GM18858 (cell line): ENCODE measurements around the gene HES6.

ENCODE experiments used
- ATAC-seq: cut with Tn5 transposase; IDR thresholded peaks from one replicate; pipeline ENCODE4 v1.9.1; 2021; ENCODE audit not compliant: unreplicated experiment

The HES6 gene, protein sequence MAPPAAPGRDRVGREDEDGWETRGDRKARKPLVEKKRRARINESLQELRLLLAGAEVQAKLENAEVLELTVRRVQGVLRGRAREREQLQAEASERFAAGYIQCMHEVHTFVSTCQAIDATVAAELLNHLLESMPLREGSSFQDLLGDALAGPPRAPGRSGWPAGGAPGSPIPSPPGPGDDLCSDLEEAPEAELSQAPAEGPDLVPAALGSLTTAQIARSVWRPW

DNA sequence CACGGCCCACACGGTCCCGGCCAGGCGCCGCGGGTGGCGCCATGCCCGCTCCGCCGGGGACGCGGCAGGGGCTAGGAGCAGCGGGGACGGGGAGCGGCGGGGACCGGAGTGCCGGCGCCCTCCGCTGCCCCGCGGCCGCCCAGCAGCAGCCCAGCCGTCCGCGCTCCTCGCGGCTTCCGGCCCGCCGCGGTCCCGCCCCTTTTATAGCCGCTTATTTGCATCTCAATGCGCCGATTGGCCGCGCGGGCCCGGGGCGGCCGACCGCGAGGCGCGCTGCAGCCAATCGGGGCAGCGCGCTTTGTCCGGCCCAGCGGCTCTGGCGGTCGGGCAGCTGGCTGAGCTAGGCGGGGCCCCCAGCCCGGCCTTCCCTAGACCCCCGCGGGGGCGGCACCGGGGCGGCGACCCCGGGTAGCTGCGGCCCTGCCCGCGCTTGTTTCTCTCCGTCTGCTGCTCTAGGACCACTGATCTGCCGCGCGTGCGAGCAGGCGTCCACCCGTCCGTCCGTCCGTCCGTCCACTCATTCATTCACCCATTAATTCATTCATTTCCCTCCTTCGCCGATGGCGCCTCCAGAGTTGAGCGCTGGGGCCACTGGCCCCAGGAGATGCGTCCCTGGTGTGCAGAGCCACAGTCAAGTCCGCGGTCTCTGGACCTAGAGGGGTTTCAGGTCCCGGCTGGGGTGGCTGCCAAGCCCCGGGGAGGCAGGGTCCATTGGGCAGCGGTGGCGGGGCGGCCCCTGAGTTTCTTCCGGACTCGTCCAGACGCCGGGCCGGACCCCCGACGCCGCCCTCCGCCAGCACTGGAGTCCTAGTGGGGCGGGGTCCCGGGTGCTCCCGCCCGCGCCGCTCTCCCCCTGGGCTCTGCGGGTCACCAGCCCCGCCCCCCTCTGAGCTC lies at the start of gene HES6:
HES6 (minus strand) TSS at position 176 of the 894 bp plus-strand sequence; CDS start at position 43, 133 bp downstream.
- ATAC-seq = peak; percentile 72

DNA sequence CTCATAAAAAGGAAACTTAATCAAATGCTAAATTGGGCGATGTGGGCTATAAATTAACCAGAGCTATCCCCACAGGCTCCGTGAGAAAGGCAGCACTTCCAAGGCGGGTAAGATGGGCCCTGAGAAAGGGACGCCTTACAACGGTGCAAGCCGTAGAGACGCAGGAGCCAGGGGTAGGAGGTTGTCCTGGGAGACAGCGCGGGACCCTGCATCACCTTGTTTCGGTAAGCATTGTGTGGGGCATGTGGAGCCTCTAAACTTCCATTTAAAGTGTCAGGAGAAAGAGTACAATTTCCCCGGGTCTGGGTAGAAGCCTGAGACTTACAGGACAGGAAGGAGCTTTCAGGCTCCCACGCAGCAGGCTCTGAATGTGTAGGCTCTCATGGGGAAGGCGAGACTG lies 49.7 kb upstream of the HES6 start:
- ATAC-seq = no peak

DNA sequence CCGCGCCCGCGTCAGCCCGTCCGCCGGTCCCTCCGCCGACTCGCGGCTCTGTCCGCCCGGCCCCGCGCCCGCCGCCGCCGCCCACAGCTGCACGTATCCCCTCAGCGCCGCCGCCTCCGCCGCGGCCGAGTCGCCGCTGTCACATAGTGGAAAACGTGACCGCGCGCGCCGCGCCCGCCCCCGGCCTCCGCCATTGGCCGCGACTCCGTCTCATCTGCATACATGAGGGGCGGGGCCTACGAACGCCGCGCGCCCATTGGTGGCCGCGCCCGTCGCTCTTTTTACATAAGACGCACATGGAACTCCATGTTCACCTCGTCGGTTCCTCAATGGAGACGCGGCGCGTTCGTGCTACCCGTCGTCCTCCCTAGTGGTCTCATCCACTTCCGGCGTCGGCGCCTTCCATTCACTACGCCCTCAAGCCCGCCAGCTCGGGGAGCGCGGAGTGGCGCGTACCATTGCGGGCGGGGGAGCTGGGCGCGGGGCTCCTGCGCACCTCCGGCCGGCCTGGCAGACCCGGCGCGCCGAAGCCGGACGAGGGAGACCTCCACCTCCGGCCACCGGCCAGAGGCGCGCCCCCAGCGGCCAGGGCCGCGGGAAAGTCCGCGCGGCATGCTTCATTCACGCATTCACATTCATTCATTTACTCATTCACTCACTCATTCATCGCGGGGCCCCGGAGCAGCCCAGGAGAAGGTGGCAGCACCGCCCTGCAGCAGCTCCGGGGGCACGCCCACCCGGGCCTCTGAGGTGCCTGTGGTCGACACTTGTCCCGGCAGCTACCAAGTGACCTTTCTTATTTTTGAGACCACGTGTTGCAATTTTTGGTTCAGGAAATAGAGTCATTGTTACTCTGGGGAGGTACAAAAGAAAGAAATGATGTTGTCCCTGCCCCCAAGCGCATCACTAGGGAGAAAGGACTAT lies 49.1 kb upstream of the HES6 start:
- peak; percentile 87 for ATAC-seq

DNA sequence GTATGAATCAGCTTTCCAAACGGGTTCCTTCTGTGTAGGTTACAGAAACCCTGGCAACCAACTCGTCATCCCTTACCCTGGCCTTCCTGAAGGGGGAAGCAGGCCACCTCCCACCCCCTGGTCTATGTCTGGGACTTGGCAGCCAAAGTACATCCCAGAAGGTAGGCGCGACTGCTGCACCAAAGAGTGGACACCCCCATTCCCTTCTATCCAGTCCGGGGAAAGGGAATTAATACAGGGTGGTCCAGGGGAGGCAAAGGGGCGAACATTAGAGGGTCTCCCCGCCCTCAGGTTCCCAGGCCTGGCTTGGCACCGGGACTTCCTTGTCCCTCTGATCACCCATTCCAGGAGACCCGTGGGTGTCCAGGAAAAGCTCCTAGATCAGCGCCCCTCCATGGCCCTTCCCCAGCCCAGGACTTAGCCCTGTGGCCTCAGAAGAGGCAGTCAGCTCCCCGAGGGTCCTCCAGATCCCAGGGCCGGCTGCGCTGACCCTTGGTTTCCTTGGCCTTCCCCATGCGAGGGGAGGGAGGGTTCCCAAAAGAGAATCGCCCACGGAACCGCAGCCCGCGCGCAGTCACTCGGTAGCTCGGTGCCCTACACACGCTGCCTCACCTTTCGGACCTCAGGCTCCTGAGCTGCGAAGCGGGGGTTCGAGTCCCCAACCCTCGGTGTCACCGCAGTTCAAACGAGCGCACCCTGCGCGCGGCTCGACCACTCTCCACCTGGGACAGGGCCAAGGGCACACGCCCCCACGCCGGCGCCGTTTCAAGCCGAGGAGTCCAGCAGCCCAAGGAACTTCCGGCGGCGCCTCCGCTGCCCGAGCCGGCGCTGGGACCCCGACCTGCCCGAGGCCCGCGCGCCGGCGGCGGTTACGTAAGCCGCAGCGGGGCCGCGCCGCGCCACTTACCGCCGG lies 48.2 kb upstream of the HES6 start, which contains the start of gene PER2:
PER2 (minus strand) TSS at position 874 of the 913 bp plus-strand sequence. CDS start 10,674 bp downstream, outside the sequence.
- ATAC-seq = peak; percentile 17

DNA sequence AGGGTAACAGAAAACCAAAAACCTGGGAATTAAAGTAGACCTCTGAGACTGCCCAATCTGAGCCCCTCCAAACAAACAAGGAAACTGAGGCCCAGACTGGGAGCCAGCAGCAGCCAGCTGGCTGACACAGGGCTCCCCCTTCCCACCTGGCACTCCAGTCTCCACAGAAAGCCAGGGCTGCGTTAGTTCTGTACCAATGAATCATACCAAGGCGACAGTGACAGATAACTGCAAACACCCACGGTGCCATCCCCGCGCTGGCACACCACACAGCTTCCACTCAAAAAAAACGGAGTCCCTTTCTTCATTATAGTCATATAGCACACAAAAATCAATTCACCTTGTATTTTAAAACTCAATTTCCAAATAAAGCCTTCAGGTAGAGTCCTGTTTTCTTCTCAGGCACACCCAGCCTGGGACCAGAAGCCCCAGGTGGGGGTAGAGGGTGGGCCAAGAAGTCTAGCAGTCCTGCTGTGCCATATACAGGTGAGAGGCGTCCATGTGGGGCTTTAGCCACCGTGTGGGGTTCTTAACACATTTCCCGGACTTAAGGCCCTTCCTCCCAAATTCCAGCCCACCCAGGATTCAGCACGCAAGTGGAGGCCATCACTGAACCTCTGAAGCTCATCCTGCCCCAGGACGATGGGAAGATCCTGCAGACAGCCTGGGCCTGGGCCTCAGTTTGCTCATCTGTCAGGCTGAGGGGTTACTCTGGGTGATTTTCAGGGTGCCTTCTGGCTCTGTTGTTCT lies 47.3 kb upstream of the HES6 start:
- no peak for ATAC-seq

DNA sequence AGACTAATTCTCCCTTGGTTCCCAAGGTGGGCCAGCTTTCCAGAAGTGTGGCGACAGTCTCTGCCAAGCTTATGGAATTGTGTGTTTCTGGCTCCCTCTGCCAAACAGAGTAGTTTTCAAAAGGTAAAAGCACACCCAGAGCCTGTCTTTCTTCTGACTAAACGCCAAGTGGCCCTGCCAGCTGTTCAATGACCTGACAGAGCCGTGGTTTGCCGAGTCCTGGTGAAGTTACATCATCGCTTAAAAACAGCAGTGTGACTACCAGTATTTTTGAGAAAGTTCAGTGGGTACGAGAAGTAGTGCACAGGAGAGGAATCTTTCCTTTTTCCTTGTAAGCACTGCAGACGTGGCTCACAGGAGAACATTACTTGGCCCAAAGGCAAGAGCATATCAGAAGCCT lies 46.7 kb upstream of the HES6 start:
- no peak for ATAC-seq

DNA sequence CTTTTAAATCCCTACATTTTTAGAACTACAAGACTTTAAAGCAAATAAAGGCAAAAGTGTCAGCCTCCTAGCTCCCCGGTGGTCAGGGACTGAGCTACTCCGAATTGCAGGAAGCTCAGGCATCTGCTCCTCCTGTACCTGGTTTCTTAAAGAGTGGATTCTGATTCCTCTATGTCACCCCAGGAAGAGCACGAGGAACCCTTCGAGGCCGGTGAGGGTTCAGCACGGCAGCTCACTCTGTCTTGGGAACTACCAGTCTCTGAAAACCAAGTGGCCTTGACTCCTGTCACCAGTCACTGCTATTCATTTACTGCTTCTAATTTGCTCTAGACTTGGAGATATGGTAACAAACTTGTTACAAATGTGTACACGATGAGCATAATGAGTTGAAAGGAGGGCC lies 46.3 kb upstream of the HES6 start:
- ATAC-seq = no peak

DNA sequence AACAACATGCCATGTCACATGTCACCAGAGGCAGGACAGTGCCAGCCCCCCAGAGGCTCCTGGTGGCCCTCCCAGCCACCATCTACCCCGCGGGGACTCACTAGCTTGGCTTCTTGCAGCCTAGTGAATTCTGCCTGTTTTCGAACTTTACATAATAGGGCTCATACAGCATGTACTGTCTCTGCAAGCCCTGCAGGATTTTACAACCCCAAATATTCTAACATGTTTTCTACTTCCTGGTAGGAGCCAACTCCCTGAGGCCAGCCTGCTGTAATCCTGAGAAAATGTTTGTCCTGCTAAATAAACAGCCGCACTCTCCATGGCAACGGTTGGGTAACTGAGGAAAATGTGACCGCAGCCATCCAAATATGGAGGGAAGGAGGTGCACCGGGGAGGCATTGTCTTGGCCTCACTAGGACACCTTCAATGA lies 45.8 kb upstream of the HES6 start:
- no peak for ATAC-seq

DNA sequence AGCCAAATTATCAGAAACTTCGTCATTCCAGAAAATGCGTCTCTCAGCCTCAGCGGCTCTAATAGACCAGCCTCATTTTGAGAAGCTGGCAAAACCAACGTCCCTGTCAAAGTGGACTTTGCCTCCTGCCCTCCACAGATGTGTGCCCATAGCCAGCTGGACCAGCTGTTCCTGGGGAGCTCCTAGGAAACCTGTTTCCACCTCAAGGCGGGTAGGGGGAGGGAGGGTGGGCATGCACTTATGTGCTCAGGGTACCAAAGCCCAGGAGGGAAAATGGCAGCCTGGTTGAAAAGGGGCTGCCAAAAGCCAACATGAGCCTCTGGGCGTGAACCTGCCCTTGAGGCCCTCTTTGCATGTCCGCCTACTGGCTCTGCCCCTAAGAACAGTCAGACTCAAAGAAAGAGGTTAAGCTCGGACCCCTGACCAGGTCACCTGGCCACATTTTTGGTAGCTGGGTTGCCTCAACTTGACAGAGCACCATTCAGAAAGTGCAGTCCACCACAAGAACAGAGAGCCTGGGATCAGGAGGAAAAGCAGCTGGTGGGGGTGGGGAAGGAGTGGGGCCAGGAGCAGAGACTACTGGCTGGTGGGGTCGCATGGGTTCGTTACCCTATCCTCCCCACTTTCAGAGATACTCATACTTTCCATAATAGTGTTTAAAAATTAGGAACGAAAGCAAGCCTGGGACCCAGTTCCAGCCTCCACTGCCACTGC lies 45.1 kb upstream of the HES6 start:
- ATAC-seq = no peak

DNA sequence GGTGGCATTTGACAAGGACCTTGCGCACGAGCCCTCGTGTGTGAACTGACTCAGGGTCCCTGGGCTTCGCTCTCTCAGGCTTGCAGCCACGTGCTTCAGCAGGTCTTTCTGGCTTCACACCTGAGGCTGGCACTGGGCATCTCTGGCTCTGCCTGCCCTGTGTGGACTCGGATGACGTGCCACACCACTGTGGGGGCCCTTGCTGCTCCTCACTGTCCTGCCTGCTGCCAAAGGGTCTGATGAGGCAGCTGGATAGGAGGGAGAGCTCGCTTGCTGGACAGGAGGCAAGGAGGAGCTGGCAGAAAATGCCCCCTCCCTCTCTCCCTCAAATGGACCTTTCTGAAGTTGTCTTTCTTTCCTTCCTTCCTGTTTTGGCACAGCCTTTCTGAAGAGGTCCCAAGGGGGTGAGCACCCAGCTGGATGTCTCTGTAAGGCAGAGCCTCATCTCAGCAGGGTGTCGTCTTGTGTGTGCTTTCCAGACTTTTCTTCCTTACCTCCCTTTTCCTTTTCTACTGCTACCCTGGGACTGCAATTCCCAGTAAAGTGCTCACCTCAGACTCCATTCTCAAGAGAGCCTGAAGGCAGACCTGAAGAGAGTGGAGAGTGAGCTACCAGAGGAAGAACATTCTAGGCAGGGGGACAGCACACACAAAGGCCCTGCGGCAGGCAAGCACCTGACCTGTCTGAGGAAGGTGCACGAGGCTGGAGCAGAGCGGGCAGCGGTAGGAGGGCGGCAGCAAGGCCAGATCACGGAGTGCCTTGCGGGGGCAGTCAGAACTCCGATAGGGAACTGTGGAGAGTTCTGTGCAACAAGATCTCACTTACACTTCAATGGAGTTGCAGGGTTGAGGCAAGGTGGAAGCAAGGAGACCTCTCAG lies 43.3 kb upstream of the HES6 start:
- no peak for ATAC-seq

DNA sequence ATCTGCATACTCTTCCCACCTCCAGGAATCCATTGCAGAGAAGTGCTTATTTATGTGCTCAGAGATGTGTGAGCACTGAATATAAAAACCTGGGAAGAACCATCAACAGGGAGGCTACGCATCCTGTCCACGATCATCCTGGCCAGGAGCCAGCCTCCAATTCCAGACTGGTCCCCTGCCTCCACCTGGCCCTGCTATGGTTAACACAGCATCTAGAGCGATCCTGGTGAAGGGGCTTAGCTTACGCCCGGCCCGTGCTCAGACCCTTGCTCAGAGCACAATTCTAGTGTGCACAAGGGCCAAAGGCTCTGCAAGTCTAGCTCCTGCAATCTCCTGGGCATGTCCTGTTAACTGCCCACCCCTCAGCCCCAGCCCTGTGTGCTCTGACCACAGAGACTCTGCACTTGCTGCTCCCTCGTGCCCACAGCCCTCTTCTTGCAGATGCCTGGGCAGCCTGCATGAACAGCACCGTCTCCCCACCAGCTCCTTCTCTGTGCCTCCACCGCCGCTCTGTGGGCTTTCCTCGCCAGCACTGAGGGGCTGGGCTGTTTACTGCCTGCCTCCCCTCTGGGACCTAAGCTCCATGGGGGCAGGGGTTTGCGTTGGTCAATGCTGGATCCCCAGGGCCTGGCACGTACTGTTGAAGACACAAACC lies 42.1 kb upstream of the HES6 start:
- no peak for ATAC-seq

DNA sequence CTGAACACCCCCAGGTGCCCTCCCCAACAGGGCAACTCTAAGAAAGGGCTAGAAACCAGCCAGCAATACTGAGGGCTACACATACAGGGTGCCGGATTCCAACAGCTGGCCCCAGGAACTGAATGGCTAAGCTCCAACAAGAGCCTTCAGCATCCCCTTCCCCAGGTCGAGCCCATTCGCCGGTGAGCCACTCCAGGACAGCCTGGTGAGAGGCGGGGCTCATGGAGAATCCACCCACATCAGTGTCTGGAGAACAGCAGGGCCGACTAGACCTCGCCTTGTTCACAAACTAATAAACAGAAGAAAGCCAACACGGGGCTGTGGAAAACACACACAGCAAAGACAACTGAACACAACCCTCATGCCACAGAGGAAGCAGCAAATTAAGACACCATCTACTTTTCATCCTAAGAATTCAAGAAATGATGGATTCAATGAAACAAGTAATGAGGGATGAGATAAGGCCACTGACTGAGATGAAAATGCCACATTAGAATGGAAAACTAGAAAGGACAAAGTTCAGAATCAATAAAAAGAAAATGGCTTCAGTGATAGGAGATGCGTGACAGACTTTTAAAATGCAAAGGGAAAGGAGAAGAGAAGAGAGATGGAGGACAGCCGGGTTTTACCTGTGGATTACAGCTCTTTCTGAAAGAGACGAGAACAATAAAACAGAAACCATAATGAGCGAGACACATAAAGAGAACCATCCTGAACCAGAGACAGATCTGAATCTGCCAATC lies 40.4 kb upstream of the HES6 start:
- no peak for ATAC-seq

DNA sequence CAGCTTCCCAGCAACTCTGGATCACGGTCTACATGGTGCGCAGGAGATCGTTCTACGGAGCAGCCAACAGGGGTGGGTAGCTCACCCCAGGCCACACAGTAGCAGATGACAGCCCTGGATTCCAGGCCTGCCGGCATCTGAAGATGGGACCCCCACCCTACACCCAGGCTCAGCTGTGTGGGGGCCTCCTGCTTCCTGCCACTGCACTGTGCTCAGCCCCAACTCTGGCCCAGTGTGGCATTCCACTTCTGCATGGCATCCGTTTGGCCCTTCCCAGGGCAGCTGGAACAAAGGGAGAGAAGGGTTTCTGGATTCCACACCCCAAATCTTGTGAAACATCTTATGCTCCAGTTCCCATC lies 39.5 kb upstream of the HES6 start:
- ATAC-seq = no peak

DNA sequence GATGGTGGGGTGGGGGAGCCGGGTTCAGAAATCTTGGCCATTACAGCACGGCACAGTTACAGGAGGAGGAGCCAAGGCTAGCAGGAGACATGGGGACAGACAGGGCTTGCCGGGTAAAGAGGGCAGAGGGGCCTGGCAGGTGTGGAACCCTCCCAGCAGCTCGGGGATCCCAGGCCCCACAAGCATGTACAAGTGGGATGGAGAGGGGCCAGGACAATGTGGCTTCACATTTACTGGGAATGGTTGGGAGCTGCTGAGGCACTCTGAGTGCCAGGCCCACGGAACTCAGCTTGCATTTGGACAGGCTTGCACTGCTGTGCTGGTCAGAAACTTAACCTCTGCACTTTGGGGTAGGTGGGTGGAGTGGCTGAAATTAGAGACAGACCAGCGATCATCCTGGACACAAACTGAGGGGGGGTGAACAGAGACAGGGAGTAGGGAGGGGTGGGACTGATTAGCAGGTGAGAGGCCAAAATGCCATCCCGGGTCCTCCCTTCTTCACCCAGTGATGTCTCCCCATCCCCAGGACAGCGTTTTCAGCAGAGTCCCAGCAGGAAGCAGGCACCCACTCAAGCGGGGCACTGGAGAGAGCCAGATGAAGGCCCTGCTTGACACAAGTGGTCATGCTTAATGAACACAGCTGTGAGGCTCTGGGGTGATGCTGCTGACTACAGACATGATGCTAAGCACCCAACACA lies 38.9 kb upstream of the HES6 start:
- ATAC-seq = no peak

DNA sequence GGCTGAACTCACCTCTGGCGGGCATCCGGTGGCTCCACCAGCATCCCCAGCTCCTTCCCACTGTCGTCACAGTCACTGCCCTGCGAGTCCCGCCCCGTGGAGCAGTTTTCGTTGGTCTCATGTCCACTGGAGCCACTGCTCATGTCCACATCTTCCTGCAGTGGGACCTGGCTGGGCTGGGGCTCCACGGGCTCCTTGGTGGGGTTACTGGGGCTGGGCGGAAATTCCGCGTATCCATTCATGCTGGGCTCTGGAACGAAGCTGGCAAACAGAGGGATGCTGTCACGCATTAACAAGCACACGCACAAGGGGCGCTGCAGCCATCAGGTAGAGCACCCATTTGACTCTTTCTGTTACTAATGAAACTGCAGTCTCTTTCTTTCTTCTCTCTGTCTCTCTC lies 37.9 kb upstream of the HES6 start:
- ATAC-seq = no peak
